HL-60/S4 treated with phorbol 12-myristate 13-acetate at 8.2 ng/mL for 4 days and 3 days (cell line): Measurements from ENCODE around the gene HIF1A.
"Not testable (repeated sequence)": the region's sequence is repeated elsewhere in the genome, so short reads cannot be mapped to it uniquely, and the experiment has no call there.

Source experiments
- in situ Hi-C: fragments of 300-500 bp; cut with MboI; formaldehyde crosslinking; loops from 2 replicates; pipeline ENCODE4 v1.15.0; 2022; ENCODE audit warnings: low sequenced_read_pairs

HIF1A gene

DNA sequence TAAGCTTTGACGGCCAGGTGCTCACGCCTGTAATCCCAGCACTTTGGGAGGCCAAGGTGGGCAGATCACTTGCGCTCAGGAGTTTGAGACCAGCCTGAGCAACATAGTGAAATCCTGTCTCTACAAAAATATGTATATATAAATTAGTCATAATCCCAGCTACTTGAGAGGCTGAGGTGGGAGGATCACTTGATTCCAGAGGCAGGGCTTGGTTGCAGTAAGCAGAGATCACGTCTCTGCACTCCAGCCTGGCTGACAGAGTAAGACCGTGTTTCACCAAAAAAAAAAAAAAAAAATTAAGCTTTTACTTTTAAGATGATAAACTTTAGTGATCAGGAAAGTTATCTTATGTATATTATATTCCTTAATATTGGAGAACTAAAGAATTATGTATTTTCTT is 48.9 kb downstream of the HIF1A start:
- in situ Hi-C loops: no loop called here

DNA sequence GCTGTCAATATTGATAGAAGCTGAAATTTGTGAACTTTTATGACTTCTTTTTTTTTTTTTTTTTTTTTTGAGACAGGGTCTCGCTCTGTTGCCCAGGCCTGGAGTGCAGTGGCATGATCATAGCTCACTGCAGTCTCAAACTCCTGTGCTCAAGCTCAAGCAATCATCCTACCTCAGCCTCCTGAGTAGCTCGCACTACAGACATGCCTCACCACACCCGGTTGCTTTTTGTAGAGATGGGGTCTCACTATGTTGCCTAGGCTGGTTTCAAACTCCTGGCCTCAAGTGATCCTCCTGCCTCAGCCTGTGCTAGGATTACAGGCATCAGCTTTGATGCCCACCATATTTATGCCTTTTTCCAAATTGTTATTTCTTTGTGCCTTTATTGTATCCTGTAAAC is 51.0 kb downstream of the HIF1A start:
- in situ Hi-C loops: not testable (repeated sequence)

DNA sequence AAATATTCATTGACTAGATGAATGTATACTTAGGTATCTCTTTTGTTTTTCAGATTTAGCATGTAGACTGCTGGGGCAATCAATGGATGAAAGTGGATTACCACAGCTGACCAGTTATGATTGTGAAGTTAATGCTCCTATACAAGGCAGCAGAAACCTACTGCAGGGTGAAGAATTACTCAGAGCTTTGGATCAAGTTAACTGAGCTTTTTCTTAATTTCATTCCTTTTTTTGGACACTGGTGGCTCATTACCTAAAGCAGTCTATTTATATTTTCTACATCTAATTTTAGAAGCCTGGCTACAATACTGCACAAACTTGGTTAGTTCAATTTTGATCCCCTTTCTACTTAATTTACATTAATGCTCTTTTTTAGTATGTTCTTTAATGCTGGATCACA is 51.6 kb downstream of the HIF1A start:
- in situ Hi-C loops: no loop called here

DNA sequence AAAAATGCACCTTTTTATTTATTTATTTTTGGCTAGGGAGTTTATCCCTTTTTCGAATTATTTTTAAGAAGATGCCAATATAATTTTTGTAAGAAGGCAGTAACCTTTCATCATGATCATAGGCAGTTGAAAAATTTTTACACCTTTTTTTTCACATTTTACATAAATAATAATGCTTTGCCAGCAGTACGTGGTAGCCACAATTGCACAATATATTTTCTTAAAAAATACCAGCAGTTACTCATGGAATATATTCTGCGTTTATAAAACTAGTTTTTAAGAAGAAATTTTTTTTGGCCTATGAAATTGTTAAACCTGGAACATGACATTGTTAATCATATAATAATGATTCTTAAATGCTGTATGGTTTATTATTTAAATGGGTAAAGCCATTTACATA is 52.0 kb downstream of the HIF1A start:
- in situ Hi-C loops: no loop called here

DNA sequence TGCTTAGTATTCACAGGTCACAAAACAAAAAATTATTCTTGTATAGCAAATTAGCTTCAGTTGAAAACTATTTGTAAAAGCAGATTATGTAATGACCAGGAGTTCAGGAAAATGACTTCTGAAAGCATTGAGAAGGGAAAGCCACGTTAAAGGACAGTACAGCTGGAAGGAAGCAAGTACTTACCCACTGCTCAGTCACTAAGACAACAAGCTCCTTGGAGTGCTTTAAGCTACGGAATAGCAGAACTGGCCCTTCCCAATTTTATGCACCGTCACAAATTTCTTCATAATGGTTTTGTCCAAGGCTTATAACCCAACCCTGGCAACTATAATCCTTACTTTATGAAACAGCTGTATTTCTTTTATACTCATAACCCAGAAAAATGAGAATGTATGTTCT is 54.0 kb downstream of the HIF1A start:
- in situ Hi-C loops: no loop called here

DNA sequence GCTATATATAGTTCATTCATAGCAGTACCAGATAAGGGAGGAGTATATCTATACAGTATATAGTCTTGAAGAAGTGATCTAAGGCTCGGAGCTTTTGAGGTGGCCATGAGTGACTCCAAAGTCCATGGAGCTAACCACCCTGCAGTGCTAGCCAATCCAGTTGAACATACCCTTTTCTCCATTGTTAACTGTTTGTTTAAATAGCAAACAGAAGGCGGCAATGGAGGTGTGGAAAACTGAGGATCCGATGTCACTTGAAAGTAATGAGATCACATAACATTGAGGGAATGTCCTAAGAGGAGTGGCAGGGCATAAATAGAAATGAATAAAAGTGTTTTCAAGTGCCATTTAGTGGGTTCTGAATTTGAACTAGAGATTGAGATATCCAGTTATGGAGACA is 54.6 kb downstream of the HIF1A start:
- in situ Hi-C loops: no loop called here

DNA sequence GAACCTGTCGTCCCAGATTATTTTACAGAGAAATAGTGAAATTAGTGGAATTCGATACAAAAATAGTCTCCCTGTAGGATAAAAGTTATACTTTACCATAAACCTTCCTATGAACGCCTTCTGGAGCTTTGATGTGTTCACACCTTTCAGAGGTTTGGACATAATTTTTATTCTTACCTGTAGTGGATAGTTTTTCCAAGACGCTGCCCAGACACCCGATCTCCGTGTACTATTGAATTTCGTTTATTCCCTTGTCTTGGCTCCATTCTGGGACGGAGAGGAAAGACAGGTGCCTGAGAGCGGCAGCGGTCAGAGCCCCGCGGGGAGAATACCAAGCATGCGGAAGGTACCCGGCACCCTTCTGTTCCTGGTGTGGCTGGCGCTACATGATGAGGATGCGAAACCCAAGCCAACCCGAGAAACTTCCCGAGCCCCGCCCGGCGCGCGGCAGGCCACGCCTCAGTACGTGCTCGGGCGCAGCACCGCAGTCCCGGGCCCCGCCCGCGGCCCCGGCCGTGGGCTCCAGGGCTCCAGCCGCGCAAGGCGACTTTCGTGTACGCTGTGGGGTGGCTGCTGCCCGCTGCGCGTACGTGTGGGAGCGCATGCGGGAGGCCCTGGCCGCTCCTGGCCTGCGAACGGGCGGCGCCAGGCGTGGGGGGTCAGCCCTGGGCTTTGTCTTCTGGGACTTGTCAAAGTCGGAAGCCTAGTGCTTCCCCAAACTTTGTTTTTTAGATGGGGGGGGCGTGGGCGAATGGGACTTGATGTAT is 55.6 kb downstream of the HIF1A start:
- in situ Hi-C loops: no loop called here

DNA sequence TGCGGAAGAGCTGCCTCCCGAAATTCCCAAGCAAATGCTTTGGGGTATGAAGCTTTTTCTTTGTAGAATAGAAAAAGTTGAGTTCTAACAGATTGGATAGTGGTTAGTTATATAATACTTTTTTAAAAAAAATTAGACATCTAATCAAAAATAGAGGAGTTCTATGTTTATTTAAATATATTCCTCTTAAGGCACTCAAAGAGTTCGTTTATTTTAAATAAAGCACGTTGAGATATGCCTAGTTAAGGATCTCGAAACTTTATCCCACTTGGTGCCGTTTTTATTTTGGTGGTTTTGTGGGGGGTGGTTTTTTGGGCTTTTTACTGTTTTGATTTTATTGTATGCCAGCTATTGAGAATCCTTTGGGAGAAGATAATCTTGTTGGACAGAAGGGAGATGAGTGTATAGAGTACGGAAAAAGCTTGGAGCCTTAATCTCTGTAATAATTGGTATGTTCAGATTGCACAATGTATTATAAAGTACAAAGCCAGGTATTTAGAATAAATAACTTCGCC is 56.2 kb downstream of the HIF1A start:
- in situ Hi-C loops: no loop called here

DNA sequence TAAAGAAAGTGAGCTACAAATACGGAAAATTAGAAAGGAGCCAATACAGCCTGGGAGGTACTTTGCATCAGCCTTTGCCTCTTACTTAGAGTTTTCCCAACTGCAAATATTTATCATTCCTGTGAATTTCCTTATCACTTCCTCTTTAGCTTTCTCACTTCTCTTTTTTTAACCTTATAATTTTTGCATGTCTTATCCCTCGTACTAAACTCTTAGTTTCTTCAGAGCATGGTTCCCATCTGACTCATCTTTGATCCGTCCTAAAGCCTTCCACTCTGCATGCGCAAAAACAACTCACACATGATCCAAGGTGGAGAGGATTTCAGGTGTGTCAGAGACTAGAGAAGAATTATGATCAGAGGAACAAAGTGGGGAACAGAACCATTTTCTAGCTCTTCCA is 57.3 kb downstream of the HIF1A start:
- in situ Hi-C loops: no loop called here

DNA sequence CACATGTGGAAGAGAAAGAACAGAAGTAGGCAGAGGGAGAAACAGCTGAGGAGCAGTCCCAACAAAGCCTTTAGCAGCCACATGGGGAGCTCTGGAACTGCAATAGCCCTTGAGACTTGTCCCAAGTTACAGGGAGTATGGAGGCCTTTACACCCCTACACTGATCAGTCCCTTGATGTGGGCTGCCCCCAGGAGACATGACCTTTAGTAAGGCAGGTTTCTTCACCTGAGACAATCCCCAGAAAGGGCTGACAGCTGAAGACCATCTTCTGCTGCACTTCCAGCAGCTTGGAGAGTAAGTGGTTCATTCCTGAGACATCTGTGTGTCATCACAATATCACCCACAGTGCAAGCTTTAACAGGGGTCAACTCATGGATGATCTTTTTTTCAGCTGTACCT is 58.3 kb downstream of the HIF1A start:
- in situ Hi-C loops: no loop called here

DNA sequence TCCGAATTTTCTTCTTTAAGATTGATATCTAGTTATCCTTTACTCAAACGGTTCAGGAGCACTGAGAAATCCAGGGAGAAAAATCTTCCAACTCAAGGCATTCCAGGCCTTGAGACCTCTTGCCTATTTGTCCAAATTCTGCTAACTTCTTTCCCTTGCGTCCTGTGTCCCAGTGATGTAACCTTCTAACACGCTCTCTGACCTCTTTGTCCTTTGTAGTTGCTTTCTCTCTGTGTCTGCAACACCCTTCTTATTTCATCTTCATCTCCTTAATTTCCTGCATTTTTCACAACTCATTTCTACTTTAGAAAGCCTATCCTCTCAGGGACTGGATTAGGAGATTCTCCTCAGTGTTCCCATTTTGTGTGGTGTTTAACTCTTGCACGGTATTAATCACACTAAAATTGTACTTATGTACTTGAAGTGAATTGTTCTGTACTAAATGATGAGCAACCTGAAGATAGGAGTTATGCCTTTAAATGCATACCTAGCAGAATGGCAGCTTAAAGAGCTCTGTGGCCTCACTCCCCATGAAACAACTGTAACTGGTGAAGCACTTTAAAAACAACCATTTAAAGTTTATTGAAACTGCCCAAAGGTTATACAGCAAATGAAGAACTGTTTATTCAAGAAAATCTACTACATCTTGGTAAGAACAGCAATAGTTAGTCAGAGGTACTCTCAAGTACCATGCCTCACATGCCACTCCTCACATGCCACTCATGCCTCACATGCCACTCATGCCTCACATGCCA is 59.5 kb downstream of the HIF1A start:
- in situ Hi-C loops: no loop called here

DNA sequence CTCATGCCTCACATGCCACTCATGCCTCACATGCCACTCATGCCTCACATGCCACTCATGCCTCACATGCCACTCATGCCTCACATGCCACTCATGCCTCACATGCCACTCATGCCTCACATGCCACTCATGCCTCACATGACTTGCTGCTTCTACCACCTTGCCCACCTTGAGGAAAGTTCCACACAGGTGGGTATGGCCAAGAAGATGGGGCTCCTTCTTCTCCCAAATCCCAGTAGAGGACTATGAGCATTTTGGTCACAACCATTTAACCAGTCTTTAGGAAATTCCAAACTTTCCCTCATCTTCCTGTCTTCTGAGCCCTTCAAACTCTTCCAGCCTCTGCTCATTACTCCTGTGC is 60.0 kb downstream of the HIF1A start:
- in situ Hi-C loops: not testable (repeated sequence)

DNA sequence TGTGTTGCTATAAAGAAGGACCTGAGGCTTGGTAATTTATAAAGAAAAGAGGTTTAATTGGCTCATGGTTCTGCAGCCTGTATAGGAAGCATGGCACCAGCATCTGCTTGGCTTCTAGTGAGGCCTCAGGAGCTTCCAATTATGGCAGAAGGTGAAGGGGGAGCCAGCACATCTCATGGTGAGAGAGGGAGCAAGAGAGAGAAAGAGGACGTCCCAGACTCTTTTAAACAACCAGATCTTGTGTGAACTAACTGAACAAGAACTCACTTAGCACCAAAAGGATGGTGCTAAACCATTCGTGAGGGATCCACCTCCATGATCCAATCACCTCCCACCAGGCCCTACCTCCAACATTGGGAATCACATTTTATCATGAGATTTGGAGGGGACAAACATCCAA is 60.8 kb downstream of the HIF1A start:
- in situ Hi-C loops: no loop called here

DNA sequence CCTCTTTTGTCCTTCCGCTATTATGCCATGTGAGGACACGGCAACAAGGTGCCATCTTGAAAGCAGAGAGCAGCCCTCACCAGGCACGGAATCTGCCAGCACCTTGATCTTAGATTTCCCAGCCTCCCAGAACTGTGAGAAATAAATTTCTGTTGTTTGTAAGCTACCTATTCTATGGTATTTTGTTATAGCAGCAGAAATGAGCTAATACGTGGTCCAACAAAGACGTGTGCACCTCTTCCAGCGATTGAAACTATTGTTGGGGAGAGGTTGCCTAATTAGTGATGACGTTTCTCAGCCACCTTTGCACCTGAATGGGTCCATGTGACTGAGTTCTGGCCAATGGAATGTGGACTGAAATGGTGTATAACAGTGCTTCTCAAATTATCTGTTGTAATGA is 64.6 kb downstream of the HIF1A start:
- in situ Hi-C loops: no loop called here

DNA sequence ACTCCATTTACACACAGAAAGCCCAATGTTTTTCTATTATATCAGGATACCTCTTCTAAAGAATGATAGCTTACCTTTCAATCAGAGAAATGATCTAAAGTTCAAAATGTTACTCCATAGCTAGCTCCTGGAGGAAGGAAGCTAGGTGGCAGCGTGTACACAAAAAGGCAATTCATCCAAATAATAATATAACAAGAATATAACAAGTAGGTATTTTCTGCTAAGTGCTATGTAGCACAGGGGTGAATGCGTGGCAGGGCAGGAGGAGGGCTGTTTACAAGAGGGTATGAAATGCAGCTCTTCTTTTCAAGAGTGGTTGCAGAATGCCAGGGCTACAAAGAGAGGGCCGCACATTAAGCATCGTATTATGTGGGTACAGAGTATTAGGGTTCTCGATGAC is 66.2 kb downstream of the HIF1A start:
- in situ Hi-C loops: no loop called here

DNA sequence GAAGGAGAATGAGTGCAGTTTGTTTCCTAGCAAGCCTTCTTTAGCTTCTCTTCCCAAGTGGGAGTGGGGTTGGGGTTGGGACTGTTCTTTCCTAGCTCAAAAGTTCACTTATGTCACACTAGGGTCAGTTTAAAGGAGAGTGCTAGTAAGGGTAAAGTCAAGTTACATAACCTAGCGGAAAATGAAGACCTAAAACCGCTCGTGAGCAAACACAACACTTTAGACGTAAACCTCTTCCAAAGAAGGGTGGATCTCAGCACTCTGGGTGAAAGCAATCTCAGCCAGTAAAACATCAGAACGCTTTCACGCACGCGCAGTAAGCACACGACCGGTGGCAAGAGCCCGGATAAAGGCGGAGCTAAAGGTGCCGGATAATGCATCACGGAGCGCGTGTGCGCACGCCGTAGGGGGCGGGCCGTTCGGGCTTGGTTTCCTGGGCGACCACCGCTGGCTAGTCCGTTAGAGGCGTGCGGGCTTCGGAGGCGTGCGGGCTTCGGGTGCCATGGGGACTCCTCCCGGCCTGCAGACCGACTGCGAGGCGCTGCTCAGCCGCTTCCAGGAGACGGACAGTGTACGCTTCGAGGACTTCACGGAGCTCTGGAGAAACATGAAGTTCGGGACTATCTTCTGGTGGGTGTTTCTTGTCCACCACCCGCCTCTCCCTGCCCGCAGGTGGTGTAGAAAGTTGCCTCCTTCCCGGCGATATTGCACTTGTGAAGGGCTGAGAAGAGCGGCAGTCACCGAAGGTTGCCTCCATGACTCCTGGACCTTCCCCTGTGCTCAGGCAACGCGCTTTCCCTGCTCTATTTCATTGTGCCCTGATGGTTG is 66.9 kb downstream of the HIF1A start, which contains the start of gene SNAPC1:
TSS of gene SNAPC1 (plus strand) at position 462 of the 828 bp plus-strand sequence. CDS start at position 503, 41 bp downstream.
- in situ Hi-C loops: no loop called here

DNA sequence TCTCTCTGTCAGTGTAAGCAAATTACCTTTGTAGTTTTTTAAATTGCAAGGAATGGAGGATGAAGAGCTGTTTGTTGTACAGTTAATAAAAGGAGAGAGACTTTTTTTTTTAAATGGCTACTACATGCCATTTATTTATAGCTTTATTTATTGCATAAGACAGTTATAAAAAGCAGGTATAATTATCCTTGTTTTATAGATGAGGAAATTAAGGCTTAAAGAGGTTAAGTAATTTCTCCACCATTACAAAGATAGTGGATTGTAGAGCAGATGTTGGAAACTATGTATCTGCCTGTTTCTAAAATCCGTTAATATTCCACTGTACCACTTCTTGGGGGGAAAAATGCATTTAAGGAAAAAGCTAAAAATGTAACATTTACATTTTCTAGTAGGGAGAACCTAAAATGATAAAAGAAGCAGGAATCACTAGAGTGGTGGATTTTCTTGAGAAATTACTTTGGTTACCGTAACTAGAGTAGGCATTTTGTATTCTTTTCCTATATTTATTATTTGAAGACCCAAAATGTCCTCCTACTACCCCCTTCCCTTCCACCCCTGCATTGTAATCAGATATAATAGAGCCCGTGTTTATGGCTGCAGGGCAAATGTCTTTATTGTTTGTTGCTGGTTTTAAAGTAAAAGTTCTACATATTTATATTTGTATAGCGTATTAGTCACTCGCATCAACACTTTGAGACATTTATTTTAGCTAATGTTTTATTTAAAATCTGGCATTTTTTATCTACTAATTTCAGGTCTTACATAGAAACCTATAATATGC is 69.2 kb downstream of the HIF1A start:
- in situ Hi-C loops: no loop called here

DNA sequence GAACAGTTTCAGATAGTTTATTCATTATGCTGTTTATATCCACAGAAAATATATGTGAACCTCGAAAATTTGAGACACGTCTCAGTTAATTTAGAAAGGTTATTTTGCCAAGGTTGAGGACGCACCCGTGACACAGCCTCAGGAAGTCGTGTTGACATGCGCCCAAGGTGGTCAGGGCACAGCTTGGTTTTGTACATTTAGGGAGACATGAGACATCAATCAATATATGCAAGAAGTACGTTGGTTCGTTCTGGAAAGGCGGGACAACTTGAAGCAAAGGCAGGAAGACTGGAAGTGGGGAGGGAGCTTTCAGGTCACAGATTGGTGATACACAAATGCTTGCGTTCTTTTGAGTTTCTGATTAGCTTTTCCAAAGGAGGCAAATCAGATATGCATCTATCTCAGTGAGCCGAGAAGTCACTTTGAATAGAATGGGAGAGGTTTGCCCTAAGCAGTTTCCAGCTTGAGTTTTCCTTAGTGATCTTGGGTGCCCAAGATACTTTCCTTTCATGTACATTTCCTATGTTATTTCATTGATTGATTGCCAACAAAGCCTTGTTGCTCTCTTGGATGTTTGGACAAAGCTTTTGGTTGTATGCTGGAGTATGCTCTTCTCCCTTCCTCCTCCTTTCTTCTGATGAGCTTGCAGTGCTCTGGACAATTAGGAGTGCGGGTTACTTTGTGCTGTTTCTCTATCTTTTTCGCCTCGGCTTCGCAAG is 70.1 kb downstream of the HIF1A start:
- in situ Hi-C loops: no loop called here

DNA sequence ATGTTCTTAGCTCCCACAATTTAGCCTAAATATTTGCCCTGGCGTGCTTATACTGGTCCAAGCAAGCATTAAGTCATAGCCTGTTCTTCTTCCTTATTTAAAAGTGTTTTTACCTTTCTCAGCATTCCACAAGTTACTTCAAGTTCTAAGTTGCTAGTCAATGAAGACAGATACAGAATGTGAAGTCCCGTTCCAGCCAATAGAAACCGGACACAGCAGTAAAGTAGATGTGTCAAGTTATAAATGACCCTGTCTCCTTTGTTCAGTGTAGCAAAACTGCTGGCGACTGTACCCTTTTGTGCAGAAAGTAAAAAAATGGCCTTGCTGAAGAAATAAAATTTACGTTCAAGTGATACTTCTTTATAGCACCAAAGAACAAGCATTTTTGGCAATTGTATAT is 70.8 kb downstream of the HIF1A start:
- in situ Hi-C loops: no loop called here

DNA sequence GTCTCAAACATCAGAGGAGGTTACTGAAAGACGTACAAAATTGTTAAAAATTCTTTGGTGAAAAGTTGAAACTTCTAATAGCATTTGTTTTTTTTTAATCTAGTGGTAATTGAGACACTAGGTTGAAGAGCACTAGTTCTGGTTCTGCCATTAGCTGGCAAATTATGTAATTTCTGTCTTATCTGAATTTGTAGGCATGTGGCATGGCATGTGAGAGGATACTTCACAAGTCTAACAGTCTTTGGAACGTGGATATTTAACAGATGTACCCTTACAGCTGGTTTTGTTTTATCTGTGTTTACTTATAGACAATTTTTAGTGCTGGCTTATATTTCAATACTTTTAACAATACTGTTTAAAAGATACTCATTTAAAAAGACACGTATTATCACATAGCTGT is 72.9 kb downstream of the HIF1A start:
- in situ Hi-C loops: no loop called here
